ENCODE results near the gene INO80E. TPM values are rescaled to one million over a fixed set of nuclear protein-coding genes. Genes with fewer than 3 reads are reported as not detected.
A peak's percentile ranks its signal among the peaks of the same experiment; 100 is the strongest.

Gene INO80E
- total RNA-seq, 1 experiment from 2014 or later: 104 TPM

DNA sequence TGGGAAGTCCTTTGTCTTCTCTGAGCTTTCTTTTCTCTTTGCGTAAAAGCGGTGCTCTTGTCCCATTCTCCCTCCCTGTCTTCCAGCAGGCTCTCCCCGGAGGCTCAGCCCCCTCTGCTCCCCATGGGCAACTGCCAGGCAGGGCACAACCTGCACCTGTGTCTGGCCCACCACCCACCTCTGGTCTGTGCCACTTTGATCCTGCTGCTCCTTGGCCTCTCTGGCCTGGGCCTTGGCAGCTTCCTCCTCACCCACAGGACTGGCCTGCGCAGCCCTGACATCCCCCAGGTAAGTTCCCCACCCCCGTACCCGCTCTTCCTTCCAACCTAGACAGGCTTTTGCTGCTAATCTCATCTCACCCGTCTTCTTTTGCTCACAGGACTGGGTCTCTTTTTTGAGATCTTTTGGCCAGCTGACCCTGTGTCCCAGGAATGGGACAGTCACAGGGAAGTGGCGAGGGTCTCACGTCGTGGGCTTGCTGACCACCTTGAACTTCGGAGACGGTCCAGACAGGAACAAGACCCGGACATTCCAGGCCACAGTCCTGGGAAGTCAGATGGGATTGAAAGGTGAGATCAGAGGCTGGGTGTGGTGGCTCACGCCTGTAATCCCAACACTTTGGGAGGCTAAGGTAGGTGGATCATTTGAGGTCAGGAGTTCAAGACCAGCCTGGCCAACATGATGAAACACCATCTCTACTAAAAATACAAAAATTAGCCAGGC, 32.9 kb upstream of the INO80E start:
- Histone ChIP-seq H3K27ac (ENCODE audit: low read length) (peak overlapping the region; percentile 94), H3K9me3 (ENCODE audit: control insufficient read depth, insufficient read depth, low read depth, low read length) (no peaks in the 10 kb centered on the region), H3K27me3 (ENCODE audit: control insufficient read depth, insufficient read depth, low read length) (no peaks in the 10 kb centered on the region), H3K4me3 (ENCODE audit: low read depth in 2 of 2, low read length in 2 of 2) (peak overlapping the region; percentile 69 to 72), H3K4me1 (ENCODE audit: control insufficient read depth, insufficient read depth, low read length) (peaks cover 15% of the 10 kb centered on the region), H3K36me3 (ENCODE audit: control insufficient read depth, insufficient read depth, low read length) (peaks cover 3% of the 10 kb centered on the region; the same call in 1 of the 2 replicates)
- ChIA-PET POLR2A (interaction anchor here (1.3 kb wide), 1 partner anchor 10 kb away, joined by 3 read pairs; the partner anchor contains the start of gene TAOK2), CTCF (no interaction called here)
- intact Hi-C loops (cut with micrococcal nuclease; ENCODE audit: unreplicated experiment) (no loop called here), in situ Hi-C loops (cut with HindIII; ENCODE audit: low pct_unique_long_range_greater_than_20kb, low sequenced_read_pairs) (no loop called here)
- no peak for DNase-seq (ENCODE audit: low read depth, low spot score)
- no peak for ATAC-seq
- TF ChIP-seq CTCF (IDR thresholded peaks at IDR 0.05) (no peak), POLR2AphosphoS5 (IDR thresholded peaks at IDR 0.05; ENCODE audit: low read depth, low read length) (no peak), TCF7L2 (IDR thresholded peaks at IDR 0.05; ENCODE audit: low read depth, low read length) (no peak), SIN3A (IDR thresholded peaks at IDR 0.05; ENCODE audit: borderline replicate concordance, insufficient read depth, low read depth, low read length) (no peak)
- TF ChIP-seq, protein P1, sequence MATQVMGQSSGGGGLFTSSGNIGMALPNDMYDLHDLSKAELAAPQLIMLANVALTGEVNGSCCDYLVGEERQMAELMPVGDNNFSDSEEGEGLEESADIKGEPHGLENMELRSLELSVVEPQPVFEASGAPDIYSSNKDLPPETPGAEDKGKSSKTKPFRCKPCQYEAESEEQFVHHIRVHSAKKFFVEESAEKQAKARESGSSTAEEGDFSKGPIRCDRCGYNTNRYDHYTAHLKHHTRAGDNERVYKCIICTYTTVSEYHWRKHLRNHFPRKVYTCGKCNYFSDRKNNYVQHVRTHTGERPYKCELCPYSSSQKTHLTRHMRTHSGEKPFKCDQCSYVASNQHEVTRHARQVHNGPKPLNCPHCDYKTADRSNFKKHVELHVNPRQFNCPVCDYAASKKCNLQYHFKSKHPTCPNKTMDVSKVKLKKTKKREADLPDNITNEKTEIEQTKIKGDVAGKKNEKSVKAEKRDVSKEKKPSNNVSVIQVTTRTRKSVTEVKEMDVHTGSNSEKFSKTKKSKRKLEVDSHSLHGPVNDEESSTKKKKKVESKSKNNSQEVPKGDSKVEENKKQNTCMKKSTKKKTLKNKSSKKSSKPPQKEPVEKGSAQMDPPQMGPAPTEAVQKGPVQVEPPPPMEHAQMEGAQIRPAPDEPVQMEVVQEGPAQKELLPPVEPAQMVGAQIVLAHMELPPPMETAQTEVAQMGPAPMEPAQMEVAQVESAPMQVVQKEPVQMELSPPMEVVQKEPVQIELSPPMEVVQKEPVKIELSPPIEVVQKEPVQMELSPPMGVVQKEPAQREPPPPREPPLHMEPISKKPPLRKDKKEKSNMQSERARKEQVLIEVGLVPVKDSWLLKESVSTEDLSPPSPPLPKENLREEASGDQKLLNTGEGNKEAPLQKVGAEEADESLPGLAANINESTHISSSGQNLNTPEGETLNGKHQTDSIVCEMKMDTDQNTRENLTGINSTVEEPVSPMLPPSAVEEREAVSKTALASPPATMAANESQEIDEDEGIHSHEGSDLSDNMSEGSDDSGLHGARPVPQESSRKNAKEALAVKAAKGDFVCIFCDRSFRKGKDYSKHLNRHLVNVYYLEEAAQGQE (IDR thresholded peaks at IDR 0.05; ENCODE audit: insufficient read depth in 1 of 2, low read depth in 2 of 2, low read length in 1 of 2): no peak
- BruUV-seq (replicated peaks): no TSS peak

- POLR2A ChIA-PET: no interaction called here
- no peak for DNase-seq (ENCODE audit: low read depth, low spot score)
- Histone ChIP-seq H3K27ac (ENCODE audit: low read length) (no peak overlapping the region), H3K36me3 (ENCODE audit: control insufficient read depth, insufficient read depth, low read length) (peaks cover 3% of the 10 kb centered on the region; the same call in 1 of the 2 replicates), H3K4me3 (ENCODE audit: low read depth in 2 of 2, low read length in 2 of 2) (no peak overlapping the region), H3K4me1 (ENCODE audit: control insufficient read depth, insufficient read depth, low read length) (no peaks in the 10 kb centered on the region), H3K27me3 (ENCODE audit: control insufficient read depth, insufficient read depth, low read length) (no peaks in the 10 kb centered on the region), H3K9me3 (ENCODE audit: control insufficient read depth, insufficient read depth, low read depth, low read length) (no peaks in the 10 kb centered on the region)
- CTCF ChIA-PET: no interaction called here
- no peak for ATAC-seq
- in situ Hi-C loops (cut with HindIII; ENCODE audit: low pct_unique_long_range_greater_than_20kb, low sequenced_read_pairs) (no loop called here), intact Hi-C loops (cut with micrococcal nuclease; ENCODE audit: unreplicated experiment) (no loop called here)
- TF ChIP-seq TCF7L2 (IDR thresholded peaks at IDR 0.05; ENCODE audit: low read depth, low read length) (no peak), SIN3A (IDR thresholded peaks at IDR 0.05; ENCODE audit: borderline replicate concordance, insufficient read depth, low read depth, low read length) (no peak), POLR2AphosphoS5 (IDR thresholded peaks at IDR 0.05; ENCODE audit: low read depth, low read length) (no peak), CTCF (IDR thresholded peaks at IDR 0.05) (no peak)
- TF ChIP-seq, protein P1 (IDR thresholded peaks at IDR 0.05; ENCODE audit: insufficient read depth in 1 of 2, low read depth in 2 of 2, low read length in 1 of 2): no peak
- no TSS peak for BruUV-seq (replicated peaks)
Observed at GRCh38 chr16:29968205-29968604, 27.8 kb upstream of the INO80E start.
